HCEC 1CT (cell line): ENCODE results near the gene CASP12.
"Not testable (repeated sequence)": the region's sequence is repeated elsewhere in the genome, so short reads cannot be mapped to it uniquely, and the experiment has no call there.

Source experiments
- DNase-seq: peaks from one replicate; pipeline ENCODE4 v3.0.0-alpha.2; 2017

Gene CASP12

GRCh38 chr11:104897891-104898684 is at the start of gene CASP12:
Gene CASP12 (minus strand): TSS chr11:104898460.
- DNase-seq: no peak

- peak; percentile 58 for DNase-seq
These were observed 48.6 kb upstream of the CASP12 start for GRCh38 chr11:104946907-104947306.

GRCh38 chr11:104944076-104944475 is 45.8 kb upstream of the CASP12 start:
- no peak for DNase-seq

GRCh38 chr11:104943561-104943960 is 45.3 kb upstream of the CASP12 start:
- no peak for DNase-seq

GRCh38 chr11:104934594-104934993 is 36.3 kb upstream of the CASP12 start:
- DNase-seq: no peak

- not testable (repeated sequence) for DNase-seq
These were observed 35.8 kb upstream of the CASP12 start for GRCh38 chr11:104934073-104934472.

GRCh38 chr11:104928811-104929210 is 30.6 kb upstream of the CASP12 start:
- DNase-seq: no peak

GRCh38 chr11:104926771-104927611 is 28.7 kb upstream of the CASP12 start:
- no peak for DNase-seq

- DNase-seq: no peak
These were observed 27.6 kb upstream of the CASP12 start for GRCh38 chr11:104925850-104926249.

GRCh38 chr11:104918113-104918824 is 20.0 kb upstream of the CASP12 start:
- DNase-seq: peak; percentile 69

GRCh38 chr11:104917271-104918112 is 19.2 kb upstream of the CASP12 start:
- no peak for DNase-seq

- peak; percentile 36 for DNase-seq
These were observed 18.2 kb upstream of the CASP12 start for GRCh38 chr11:104916442-104916841.

GRCh38 chr11:104912102-104912501 is 13.8 kb upstream of the CASP12 start:
- DNase-seq: no peak

GRCh38 chr11:104908186-104908531 is 9.9 kb upstream of the CASP12 start:
- no peak for DNase-seq

- peak; percentile 67 for DNase-seq
These were observed 9.4 kb upstream of the CASP12 start for GRCh38 chr11:104907521-104908185.

- no peak for DNase-seq
These were observed 7.0 kb upstream of the CASP12 start for GRCh38 chr11:104905271-104905670.

- no peak for DNase-seq
These were observed 966 bp upstream of the CASP12 start for GRCh38 chr11:104899226-104899625.

GRCh38 chr11:104898685-104899013 is 389 bp upstream of the CASP12 start:
- DNase-seq: no peak

GRCh38 chr11:104895634-104896033 is 2.6 kb downstream of the CASP12 start:
- DNase-seq: no peak

- no peak for DNase-seq
These were observed 4.4 kb downstream of the CASP12 start for GRCh38 chr11:104893876-104894275.

GRCh38 chr11:104892723-104893511 is 5.3 kb downstream of the CASP12 start:
- peak; percentile 53 for DNase-seq
